Limb (tissue), 2 donors: Measurements from ENCODE around the gene PRRT4.

Source experiments
- DNase-seq, 2 donors: peaks; one replicate each; pipeline ENCODE4 v3.0.0-alpha.2; 2016; ENCODE audit errors: extremely low spot score in 2 of 2

Gene PRRT4

GRCh38 chr7:128376077-128376476, 14.6 kb upstream of the PRRT4 start:
- no peak for DNase-seq

DNA sequence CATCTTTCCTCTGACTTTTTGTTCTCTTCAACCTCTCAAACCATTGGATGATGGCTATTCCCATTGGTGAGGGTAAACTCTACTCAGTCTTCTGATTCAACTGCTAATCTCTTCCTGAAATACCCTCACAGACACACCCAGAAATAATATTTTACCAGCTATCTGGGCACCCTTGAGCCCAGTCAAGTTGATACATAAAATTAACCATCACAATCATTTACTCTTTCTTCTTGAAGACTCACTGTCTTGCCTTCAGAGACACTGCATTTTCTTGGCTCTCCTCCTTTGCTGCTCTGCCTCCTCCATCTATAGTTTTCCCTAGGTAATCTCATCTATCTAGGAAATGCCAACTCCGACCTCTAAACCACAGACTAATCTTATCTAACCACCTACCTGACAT, 12.6 kb upstream of the PRRT4 start:
- no peak for DNase-seq

DNA sequence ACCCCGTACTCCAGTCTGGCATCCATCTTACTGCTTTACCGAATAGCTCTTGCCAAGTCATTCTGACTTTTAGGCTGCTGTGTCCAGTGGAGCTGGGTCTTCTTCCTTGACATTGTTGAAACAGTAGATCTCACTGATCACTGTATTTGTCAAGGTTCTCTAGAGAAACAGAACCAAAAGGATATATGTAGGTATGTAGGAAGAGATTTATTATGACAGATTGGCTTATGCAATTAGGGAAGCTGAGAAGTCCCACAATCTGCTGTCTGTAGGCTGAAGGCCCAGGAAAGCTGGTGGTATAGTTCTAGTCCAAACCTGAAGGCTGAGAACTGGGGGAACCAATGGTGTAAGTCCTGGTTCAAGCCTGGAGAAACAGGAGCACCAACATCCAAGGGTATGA, 12.1 kb upstream of the PRRT4 start:
- no peak for DNase-seq

- DNase-seq, result no peak
These were observed 9.0 kb upstream of the PRRT4 start for GRCh38 chr7:128370491-128370890.

DNA sequence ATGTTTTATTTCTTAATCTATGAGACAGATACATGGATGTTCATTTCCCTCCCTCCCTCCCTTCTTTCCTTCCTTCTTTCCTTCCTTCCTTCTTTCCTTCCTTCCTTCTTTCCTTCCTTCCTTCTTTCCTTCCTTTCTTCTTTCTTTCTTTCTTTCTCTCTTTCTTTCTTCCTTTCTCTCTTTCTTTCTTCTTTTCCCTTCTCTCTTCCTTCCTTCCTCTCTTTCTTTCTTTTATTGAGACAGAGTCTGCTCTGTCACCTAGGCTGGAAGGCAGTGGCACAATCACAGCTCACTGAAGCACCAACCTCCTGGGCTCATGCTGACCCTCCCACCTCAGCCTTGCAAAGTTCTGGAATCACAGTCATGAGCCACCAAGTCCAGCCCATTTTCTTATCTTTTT, 5.5 kb upstream of the PRRT4 start:
- DNase-seq, result no peak

DNA sequence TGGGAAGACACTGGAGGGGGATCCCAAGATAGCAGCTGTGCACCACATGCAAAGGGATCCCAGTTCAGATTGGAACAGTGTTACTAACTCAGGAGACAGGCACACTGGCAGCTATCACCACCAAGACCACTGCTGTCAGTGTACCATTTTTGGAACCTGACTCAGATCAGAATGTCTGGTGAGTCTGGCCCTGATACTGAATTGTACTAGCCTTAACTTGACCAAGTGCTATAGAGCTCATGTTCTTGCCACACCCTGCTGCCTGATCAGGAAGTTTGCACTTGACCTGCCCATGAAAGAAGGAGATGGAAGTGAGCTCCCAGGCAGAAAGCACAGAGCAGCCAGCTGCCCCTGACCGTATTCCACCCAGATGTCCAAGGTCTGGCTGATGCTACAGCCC, 4.8 kb upstream of the PRRT4 start:
- DNase-seq, result no peak

- no peak for DNase-seq
These were observed 3.9 kb upstream of the PRRT4 start for GRCh38 chr7:128365432-128365831.

DNA sequence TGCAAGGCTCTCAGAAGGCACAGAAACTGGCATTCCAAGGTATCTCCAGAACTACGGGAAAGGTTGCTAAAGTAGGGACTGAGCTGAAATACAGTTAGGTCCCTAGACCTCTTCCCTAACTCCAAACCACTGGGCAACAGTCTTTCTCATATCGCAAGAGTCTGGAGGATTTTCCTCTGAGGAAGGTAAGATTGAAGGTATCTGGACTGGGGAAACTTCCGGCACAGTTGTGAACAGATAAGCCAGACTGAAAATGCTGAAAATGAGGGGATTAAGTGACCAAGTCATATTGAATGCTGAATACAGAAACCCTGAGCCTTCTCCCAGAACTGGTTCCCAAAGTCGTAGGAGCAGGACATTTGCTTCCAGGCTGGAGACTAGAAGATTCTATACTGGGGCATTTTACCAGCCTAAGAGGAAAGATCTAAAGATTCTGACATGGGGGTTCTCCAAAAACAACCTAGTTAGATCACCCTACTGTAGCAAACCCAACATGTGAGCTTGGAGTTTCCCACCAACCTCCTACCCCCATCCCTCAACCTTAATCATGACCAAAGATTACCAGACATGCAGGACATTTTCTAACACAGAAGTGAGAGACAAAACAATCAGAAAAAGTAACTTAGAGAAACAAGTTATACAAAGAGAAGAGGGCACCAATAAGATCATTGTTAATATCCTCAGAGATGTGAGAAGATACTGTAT, 2.8 kb upstream of the PRRT4 start:
- no peak for DNase-seq

DNA sequence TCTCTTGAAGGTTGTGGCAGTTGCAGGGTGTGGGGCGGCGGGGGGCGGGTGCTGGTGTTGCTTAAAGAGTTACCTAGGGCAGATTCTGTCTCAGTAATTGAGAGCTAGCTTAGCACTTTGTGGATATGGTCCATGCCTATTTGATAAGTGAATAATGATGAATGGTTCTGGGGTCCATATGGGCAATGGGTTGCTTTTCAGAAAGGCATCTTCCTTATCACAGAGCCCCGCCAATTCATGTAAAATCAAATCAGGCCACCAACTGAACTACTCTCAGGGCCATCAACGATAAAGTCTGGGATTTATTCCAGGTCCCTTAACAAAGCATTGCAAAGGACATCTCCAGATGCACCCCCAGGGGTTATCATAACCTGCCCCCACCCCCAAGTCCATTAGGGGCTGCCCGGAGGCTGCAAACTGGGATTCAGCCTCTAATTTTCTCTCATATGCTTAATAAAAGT, 1.8 kb upstream of the PRRT4 start:
- DNase-seq, result no peak

GRCh38 chr7:128362670-128363069, 1.2 kb upstream of the PRRT4 start:
- DNase-seq, result no peak

DNA sequence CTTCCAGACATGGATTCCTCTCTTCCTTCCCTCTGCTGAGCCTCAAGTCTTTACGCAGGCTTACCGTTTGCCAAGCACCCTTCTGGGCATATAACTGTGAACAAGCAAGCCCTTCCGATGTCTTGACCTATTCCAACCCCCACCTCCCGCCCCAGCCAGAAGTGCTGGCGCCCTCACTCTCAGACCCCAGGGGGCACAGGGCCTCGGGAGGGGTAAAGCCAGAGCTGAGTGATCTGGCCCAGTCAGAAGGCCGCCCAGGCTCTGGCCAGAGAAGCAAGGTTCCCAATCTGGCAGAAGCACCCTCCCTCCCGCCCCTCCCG, 1.2 kb downstream of the PRRT4 start:
- no peak for DNase-seq

DNA sequence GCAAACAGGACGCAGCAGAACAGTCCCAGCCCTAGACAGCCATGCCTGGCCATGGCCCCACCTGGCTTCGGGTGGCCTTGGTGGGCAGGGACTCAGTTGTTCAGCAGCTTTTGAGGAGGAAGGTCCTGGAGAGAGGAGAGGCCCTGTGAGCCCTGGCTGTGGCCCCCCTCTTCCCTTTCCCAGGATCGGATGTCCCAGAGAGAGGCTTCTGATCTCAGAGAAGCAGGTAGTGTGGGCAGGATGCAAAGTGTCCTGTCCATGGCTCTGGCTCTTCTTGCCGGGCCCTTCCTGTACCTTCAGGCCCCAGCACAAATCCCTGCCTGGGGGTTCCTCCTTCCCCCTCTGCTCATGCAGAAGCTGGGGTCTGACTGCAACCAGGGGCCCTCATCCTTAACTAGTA, 1.6 kb downstream of the PRRT4 start:
- no peak for DNase-seq

DNA sequence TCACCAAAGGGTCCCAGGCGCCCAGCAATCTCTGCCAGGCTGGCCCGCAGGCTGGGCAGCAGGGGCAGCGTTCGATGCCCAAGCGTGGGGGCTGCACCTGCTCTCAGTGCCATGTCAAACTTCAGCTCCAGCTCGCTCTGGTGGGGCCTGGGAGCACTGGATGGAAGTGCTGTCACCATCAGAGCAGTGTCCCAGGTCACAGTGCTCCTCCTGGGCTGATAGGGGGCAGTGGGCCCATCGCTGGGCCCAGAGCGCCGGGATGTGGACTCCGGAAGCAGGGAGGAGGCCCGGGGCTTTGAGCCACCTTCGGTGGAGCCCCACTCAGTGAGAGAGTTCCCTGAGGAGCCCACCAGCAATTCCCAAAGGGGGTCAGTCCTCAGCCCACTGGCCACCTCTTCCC, 2.2 kb downstream of the PRRT4 start:
- DNase-seq, result no peak

- DNase-seq, result no peak
These were observed 3.3 kb downstream of the PRRT4 start for GRCh38 chr7:128358233-128358632.

GRCh38 chr7:128357217-128357613, 4.3 kb downstream of the PRRT4 start:
- DNase-seq, result no peak

- no peak for DNase-seq
These were observed 4.8 kb downstream of the PRRT4 start for GRCh38 chr7:128356546-128357216.

- DNase-seq, result no peak
These were observed 7.9 kb downstream of the PRRT4 start for GRCh38 chr7:128353610-128354009.

GRCh38 chr7:128353189-128353588, 8.3 kb downstream of the PRRT4 start:
- DNase-seq, result no peak

GRCh38 chr7:128352636-128353035, 8.9 kb downstream of the PRRT4 start:
- no peak for DNase-seq

GRCh38 chr7:128352153-128352537, 9.3 kb downstream of the PRRT4 start:
- peak in 1 of 2 donors; percentile 70 for DNase-seq

DNA sequence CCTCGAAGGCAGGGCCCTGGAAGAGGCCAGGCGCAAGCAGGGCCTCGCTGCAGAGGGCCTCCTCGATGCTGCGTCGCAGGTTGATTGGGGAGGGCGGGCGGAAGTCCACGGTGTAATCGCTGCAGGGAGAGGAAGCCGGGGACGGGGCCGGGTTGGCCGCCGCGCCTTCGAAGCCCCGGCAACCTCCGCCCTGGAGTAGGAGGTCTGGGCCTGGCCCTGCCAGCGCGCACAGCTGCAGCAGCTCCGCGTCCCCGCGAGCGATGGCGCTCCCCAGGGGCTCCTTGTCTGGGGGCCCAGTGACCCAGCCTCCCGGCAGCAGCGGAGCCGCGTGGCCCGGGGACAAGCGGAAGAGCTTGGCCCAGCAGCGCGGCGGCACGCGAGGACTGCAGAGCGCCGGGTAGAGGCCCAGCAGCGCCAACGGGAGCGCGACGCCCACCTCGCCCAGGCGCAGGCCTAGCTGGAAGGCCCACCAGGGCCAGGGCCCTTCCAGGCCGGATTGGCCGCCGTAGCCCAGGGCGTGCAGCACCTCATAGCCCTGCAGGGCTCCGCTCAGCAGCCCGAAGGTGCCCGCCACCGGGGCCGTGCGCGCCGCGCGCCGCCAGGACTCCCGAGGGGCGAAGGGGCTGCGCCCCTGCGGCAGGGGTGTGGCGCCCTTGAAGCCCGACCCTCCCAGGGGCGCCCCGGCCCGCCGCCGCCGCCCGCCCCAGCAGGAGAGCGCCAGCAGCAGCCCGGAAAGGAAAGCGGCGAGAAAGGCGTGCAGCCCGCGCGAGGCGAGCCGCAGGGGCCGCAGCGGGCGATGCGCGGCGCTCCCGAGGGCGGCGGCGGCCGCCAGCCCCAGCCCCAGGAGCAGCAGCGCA, 10.0 kb downstream of the PRRT4 start:
- DNase-seq, result no peak

- DNase-seq, result no peak
These were observed 10.7 kb downstream of the PRRT4 start for GRCh38 chr7:128350708-128351295.
